Measurements from ENCODE around the gene PSMB11. TPM values are rescaled to one million over a fixed set of nuclear protein-coding genes. Genes with fewer than 3 reads are reported as not detected.

PSMB11 gene
- total RNA-seq, 1 donor from 2014 or later = not detected

- no peak for DNase-seq (ENCODE audit: low read depth in 2 of 2)
Measured at GRCh38 chr14:23043145-23043544, 1.1 kb downstream of the PSMB11 start.

GRCh38 chr14:23043754-23044153 lies 1.7 kb downstream of the PSMB11 start:
- DNase-seq (ENCODE audit: low read depth in 2 of 2) = no peak

GRCh38 chr14:23044840-23045239 lies 2.8 kb downstream of the PSMB11 start:
- DNase-seq (ENCODE audit: low read depth in 2 of 2) = no peak

GRCh38 chr14:23045419-23046357 lies 3.7 kb downstream of the PSMB11 start:
- DNase-seq (ENCODE audit: low read depth in 2 of 2) = peak in 1 of 2 donors; percentile 59

- peak; percentile 53 to 70 for DNase-seq (ENCODE audit: low read depth in 2 of 2)
Measured at GRCh38 chr14:23047034-23047634, 5.1 kb downstream of the PSMB11 start.

GRCh38 chr14:23047751-23048693 lies 6.0 kb downstream of the PSMB11 start:
- no peak for DNase-seq (ENCODE audit: low read depth in 2 of 2)

GRCh38 chr14:23049011-23049410 lies 7.0 kb downstream of the PSMB11 start:
- no peak for DNase-seq (ENCODE audit: low read depth in 2 of 2)

GRCh38 chr14:23051141-23052057 lies 9.4 kb downstream of the PSMB11 start:
- no peak for DNase-seq (ENCODE audit: low read depth in 2 of 2)

- peak in 1 of 2 donors; percentile 29 for DNase-seq (ENCODE audit: low read depth in 2 of 2)
Measured at GRCh38 chr14:23052182-23052623, 10.2 kb downstream of the PSMB11 start.

- no peak for DNase-seq (ENCODE audit: low read depth in 2 of 2)
Measured at GRCh38 chr14:23052671-23053070, 10.7 kb downstream of the PSMB11 start.

GRCh38 chr14:23053426-23053825 lies 11.4 kb downstream of the PSMB11 start:
- DNase-seq (ENCODE audit: low read depth in 2 of 2) = no peak

GRCh38 chr14:23054000-23054811 lies 12.2 kb downstream of the PSMB11 start:
- DNase-seq (ENCODE audit: low read depth in 2 of 2) = peak; percentile 48 to 70

- no peak for DNase-seq (ENCODE audit: low read depth in 2 of 2)
Measured at GRCh38 chr14:23055147-23055550, 13.1 kb downstream of the PSMB11 start.

- no peak for DNase-seq (ENCODE audit: low read depth in 2 of 2)
Measured at GRCh38 chr14:23055621-23056144, 13.7 kb downstream of the PSMB11 start.

- DNase-seq (ENCODE audit: low read depth in 2 of 2) = peak; percentile 48 to 75
Measured at GRCh38 chr14:23056145-23056955, 14.3 kb downstream of the PSMB11 start.

GRCh38 chr14:23056956-23057756 lies 15.1 kb downstream of the PSMB11 start, which contains the start of gene CDH24:
Gene CDH24 (minus strand): TSS chr14:23057520. CDS start chr14:23055733, 1,787 bp downstream.
- peak; percentile 18 to 71 for DNase-seq (ENCODE audit: low read depth in 2 of 2)
